HEK293 (cell line): Measurements from ENCODE around the gene C1QTNF1.
A peak's percentile ranks its signal among the peaks of the same experiment; 100 is the strongest.

Experiments
- CTCF ChIA-PET: fragments of 350-600 bp; formaldehyde crosslinking; extraction: SDS; loops from one replicate; lab custom pipeline; 2021; ENCODE audit warnings: antibody characterized with exemption; lab: Yijun Ruan, JAX
- POLR2A ChIA-PET: fragments of 300-600 bp; formaldehyde crosslinking; extraction: SDS; loops from one replicate; lab custom pipeline; 2020; ENCODE audit warnings: antibody characterized with exemption, inconsistent platforms; lab: Yijun Ruan, JAX
- H3K27ac ChIP-seq: fragments of 200-500 bp; sonication (Bioruptor generic); 2 replicates; pipeline ENCODE4 v1.5.1; 2014; ENCODE audit warnings: low read depth, low read length, control low read depth, inconsistent platforms; ENCODE audit errors: extremely low read depth
- H3K36me3 ChIP-seq, 2 experiments: fragments of 200-500 bp in 1 of 2; sonication (Bioruptor generic) in 1 of 2; 1 replicate in 1 of 2; 2 replicates in 1 of 2; pipeline ENCODE4 v1.5.1; 2014 to 2017; ENCODE audit warnings: inconsistent platforms in 2 of 2, low read length in 2 of 2; ENCODE audit not compliant: control insufficient read depth in 2 of 2, insufficient read depth in 1 of 2
- H3K4me1 ChIP-seq: fragments of 200-500 bp; sonication (Bioruptor generic); 2 replicates; pipeline ENCODE4 v1.5.1; 2014; ENCODE audit warnings: mild to moderate bottlenecking, low read length, inconsistent platforms; ENCODE audit not compliant: control insufficient read depth, insufficient read depth
- H3K4me3 ChIP-seq: 2 replicates; pipeline ENCODE4 v1.5.1; 2011; ENCODE audit warnings: low read depth, mild to moderate bottlenecking, control low read depth, low read length, moderate library complexity
- H3K9me3 ChIP-seq: fragments of 200-500 bp; sonication (Bioruptor generic); 2 replicates; pipeline ENCODE4 v1.5.1; 2014; ENCODE audit warnings: low read depth, low read length, inconsistent platforms; ENCODE audit not compliant: control insufficient read depth, insufficient read depth
- EGR2 ChIP-seq: fragments of 450-650 bp; formaldehyde crosslinking; IDR thresholded peaks from 2 replicates; pipeline ENCODE4 v1.5.1; 2016; ENCODE audit warnings: low read depth, missing biosample characterization, missing genetic modification characterization
- GLIS1 ChIP-seq: fragments of 450-650 bp; formaldehyde crosslinking; IDR thresholded peaks from 2 replicates; pipeline ENCODE4 v1.5.1; 2016; ENCODE audit warnings: missing biosample characterization, missing genetic modification characterization
- ZFHX2 ChIP-seq: fragments of 450-650 bp; formaldehyde crosslinking; conservative IDR thresholded peaks from 2 replicates; pipeline ENCODE4 v1.5.1; 2016; ENCODE audit warnings: missing biosample characterization, missing genetic modification characterization
- ZIC2 ChIP-seq: fragments of 450-650 bp; formaldehyde crosslinking; IDR thresholded peaks from 2 replicates; pipeline ENCODE4 v1.5.1; 2016; ENCODE audit warnings: missing biosample characterization, missing genetic modification characterization
- ZNF16 ChIP-seq: fragments of 450-650 bp; formaldehyde crosslinking; IDR thresholded peaks from 2 replicates; pipeline ENCODE4 v1.5.1; 2016; ENCODE audit warnings: low read depth, missing biosample characterization, missing genetic modification characterization
- ZNF174 ChIP-seq: fragments of 450-650 bp; formaldehyde crosslinking; IDR thresholded peaks from 2 replicates; pipeline ENCODE4 v1.5.0; 2017; ENCODE audit warnings: missing biosample characterization, mild to moderate bottlenecking, missing genetic modification characterization
- ZNF248 ChIP-seq: fragments of 450-650 bp; formaldehyde crosslinking; IDR thresholded peaks from 2 replicates; pipeline ENCODE4 v1.5.1; 2017; ENCODE audit warnings: missing biosample characterization, missing genetic modification characterization
- ZNF549 ChIP-seq: fragments of 450-650 bp; IDR thresholded peaks from 2 replicates; pipeline ENCODE4 v1.5.1; 2018; ENCODE audit warnings: missing biosample characterization, missing genetic modification characterization, mild to moderate bottlenecking, inconsistent platforms, moderate library complexity
- ZNF600 ChIP-seq: fragments of 450-650 bp; formaldehyde crosslinking; IDR thresholded peaks from 2 replicates; pipeline ENCODE4 v1.5.1; 2016; ENCODE audit warnings: missing biosample characterization, missing genetic modification characterization
- ZNF623 ChIP-seq: fragments of 450-650 bp; formaldehyde crosslinking; IDR thresholded peaks from 2 replicates; pipeline ENCODE4 v1.5.1; 2016; ENCODE audit warnings: missing biosample characterization, missing genetic modification characterization
- ZNF658 ChIP-seq: fragments of 450-650 bp; formaldehyde crosslinking; IDR thresholded peaks from 2 replicates; pipeline ENCODE4; 2016; ENCODE audit warnings: missing biosample characterization, missing genetic modification characterization
- ZNF664 ChIP-seq: fragments of 450-650 bp; formaldehyde crosslinking; IDR thresholded peaks from 2 replicates; pipeline ENCODE4 v1.5.1; 2016; ENCODE audit warnings: missing biosample characterization, missing genetic modification characterization
- ZNF677 ChIP-seq: fragments of 450-650 bp; IDR thresholded peaks from 2 replicates; pipeline ENCODE4 v1.5.0; 2018; ENCODE audit warnings: missing biosample characterization, mild to moderate bottlenecking, missing genetic modification characterization, moderate library complexity
- ZNF704 ChIP-seq: fragments of 450-650 bp; formaldehyde crosslinking; IDR thresholded peaks from 2 replicates; pipeline ENCODE4 v1.5.1; 2016; ENCODE audit warnings: missing biosample characterization, missing genetic modification characterization
- ZNF830 ChIP-seq: fragments of 450-650 bp; IDR thresholded peaks from 2 replicates; pipeline ENCODE4 v1.5.0; 2018; ENCODE audit warnings: missing biosample characterization, missing genetic modification characterization, low read depth, mild to moderate bottlenecking, moderate library complexity
- TF ChIP-seq, protein P1 (sequence below): fragments of 450-650 bp; formaldehyde crosslinking; IDR thresholded peaks from 2 replicates; pipeline ENCODE4 v1.5.1; 2016; ENCODE audit warnings: missing biosample characterization, missing genetic modification characterization
- TF ChIP-seq, protein P2 (sequence below): fragments of 450-650 bp; formaldehyde crosslinking; IDR thresholded peaks from 2 replicates; pipeline ENCODE4 v1.5.1; 2016; ENCODE audit warnings: missing biosample characterization, missing genetic modification characterization

Gene C1QTNF1

DNA sequence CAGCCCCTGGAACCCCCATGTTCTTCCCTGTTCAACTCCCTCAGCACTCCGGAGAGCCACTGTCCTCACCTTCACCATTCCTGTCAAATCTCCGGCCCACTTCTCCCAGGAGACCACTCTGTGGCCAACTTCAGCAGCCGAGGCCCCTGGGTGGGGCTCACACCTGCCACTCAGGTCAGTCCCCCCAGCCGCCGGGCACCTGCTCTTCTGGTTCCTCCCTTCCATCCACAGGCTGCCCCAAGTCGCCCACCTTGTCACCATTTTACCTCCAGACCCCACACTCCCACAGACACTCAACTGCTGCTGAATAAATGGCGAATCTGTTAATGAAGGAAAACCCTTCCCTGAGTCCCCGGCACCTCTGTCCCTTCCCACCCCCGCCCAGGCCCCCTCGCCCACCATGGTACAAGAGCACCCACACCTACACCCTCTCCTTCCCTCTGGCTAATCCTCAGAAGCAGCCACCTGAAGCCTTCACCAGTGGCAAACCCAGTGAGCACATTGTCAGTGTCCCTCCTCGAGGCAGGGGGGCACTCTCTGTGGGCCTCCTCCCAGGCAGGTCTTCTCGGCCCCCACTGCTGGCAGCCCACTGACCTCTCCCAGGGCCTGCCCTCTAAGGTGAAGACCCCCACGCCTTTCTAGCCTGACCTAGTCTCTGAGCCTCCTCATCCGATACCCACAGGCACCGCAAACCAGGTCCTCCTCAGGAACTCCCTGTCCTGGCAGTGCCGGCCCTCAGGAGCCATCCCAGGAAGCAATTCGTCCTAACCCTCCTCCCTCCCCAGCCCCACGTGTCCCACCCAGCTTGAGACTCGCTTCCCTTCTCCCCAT is 22.6 kb upstream of the C1QTNF1 start:
- H3K4me1 ChIP-seq = peaks cover 7% of the 10 kb centered on the region; the same call in 1 of the 2 replicates
- CTCF ChIA-PET = interaction anchor here (0.7 kb wide), 1 partner anchor 43 kb away, joined by 3 read pairs; no protein-coding TSS in a partner anchor
- POLR2A ChIA-PET = no interaction called here
- H3K36me3 ChIP-seq = peaks cover 0 to 63% of the 10 kb centered on the region in 2 experiments; a peak in 2 of 3 replicates
- no peak overlapping the region for H3K4me3 ChIP-seq
- no peaks in the 10 kb centered on the region for H3K9me3 ChIP-seq
- H3K27ac ChIP-seq = no peak overlapping the region
- TF ChIP-seq ZNF600 = 0 out of 2 replicates have a peak, but pooled peaks have one; percentile 13
- no peak for TF ChIP-seq ZNF658 (tag by site-specific recombination)
- TF ChIP-seq ZNF248 = no peak
- TF ChIP-seq ZFHX2 (tag by site-specific recombination) = peak; percentile 52; the same call in 1 of the 2 replicates
- 0 out of 2 replicates have a peak, but pooled peaks have one; percentile 14 for TF ChIP-seq GLIS1 (tag by site-specific recombination)
- no peak for TF ChIP-seq ZNF174
- TF ChIP-seq ZNF677 (tag by site-specific recombination) = no peak
- peak; percentile 62 for TF ChIP-seq EGR2 (tag by site-specific recombination)
- TF ChIP-seq ZNF623 (tag by site-specific recombination) = no peak
- no peak for TF ChIP-seq ZNF664 (tag by site-specific recombination)
- no peak for TF ChIP-seq ZNF549
- TF ChIP-seq ZNF16 (tag by site-specific recombination) = no peak
- TF ChIP-seq, all 188 proteins: peak for 4

DNA sequence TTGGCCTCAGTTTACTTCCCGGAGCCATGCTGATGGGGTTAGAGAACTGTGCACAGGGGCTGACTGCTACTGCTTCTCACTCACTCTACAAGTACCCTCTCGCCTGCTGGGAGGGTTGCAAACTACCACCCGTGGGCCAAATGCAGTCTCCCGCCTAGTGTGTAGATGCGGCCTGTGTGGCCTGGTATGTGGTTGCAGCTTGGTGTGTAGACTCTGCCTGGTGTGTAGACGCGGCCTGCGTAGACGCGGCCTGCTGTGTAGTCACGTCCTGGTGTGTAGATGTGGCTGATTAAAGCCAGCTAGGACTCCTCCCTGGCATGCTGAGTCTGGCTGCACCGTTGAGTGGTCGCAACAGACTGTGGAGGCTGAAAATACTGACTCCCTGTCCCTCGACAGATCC is 21.7 kb upstream of the C1QTNF1 start:
- Histone ChIP-seq H3K36me3 (peaks cover 0 to 62% of the 10 kb centered on the region in 2 experiments; a peak in 2 of 3 replicates), H3K9me3 (no peaks in the 10 kb centered on the region), H3K4me1 (peaks cover 7% of the 10 kb centered on the region; the same call in 1 of the 2 replicates), H3K4me3 (no peak overlapping the region), H3K27ac (no peak overlapping the region)
- POLR2A ChIA-PET = no interaction called here
- CTCF ChIA-PET = interaction anchor here (0.7 to 2.2 kb wide), 2 partner anchors 9 to 44 kb away, joined by 3 to 13 read pairs; no protein-coding TSS in a partner anchor
- no peak for TF ChIP-seq ZNF704 (tag by site-specific recombination)
- no peak for TF ChIP-seq ZNF830 (tag by site-specific recombination)
- peak; percentile 42; the same call in 1 of the 2 replicates for TF ChIP-seq ZIC2 (tag by site-specific recombination)
- TF ChIP-seq, protein P1, sequence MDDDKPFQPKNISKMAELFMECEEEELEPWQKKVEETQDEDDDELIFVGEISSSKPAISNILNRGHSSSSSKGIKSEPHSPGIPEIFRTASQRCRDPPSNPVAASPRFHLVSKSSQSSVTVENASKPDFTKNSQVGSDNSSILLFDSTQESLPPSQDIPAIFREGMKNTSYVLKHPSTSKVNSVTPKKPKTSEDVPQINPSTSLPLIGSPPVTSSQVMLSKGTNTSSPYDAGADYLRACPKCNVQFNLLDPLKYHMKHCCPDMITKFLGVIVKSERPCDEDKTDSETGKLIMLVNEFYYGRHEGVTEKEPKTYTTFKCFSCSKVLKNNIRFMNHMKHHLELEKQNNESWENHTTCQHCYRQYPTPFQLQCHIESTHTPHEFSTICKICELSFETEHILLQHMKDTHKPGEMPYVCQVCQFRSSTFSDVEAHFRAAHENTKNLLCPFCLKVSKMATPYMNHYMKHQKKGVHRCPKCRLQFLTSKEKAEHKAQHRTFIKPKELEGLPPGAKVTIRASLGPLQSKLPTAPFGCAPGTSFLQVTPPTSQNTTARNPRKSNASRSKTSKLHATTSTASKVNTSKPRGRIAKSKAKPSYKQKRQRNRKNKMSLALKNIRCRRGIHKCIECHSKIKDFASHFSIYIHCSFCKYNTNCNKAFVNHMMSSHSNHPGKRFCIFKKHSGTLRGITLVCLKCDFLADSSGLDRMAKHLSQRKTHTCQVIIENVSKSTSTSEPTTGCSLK = no peak
- no peak for TF ChIP-seq ZNF16 (tag by site-specific recombination)
- TF ChIP-seq, protein P2, sequence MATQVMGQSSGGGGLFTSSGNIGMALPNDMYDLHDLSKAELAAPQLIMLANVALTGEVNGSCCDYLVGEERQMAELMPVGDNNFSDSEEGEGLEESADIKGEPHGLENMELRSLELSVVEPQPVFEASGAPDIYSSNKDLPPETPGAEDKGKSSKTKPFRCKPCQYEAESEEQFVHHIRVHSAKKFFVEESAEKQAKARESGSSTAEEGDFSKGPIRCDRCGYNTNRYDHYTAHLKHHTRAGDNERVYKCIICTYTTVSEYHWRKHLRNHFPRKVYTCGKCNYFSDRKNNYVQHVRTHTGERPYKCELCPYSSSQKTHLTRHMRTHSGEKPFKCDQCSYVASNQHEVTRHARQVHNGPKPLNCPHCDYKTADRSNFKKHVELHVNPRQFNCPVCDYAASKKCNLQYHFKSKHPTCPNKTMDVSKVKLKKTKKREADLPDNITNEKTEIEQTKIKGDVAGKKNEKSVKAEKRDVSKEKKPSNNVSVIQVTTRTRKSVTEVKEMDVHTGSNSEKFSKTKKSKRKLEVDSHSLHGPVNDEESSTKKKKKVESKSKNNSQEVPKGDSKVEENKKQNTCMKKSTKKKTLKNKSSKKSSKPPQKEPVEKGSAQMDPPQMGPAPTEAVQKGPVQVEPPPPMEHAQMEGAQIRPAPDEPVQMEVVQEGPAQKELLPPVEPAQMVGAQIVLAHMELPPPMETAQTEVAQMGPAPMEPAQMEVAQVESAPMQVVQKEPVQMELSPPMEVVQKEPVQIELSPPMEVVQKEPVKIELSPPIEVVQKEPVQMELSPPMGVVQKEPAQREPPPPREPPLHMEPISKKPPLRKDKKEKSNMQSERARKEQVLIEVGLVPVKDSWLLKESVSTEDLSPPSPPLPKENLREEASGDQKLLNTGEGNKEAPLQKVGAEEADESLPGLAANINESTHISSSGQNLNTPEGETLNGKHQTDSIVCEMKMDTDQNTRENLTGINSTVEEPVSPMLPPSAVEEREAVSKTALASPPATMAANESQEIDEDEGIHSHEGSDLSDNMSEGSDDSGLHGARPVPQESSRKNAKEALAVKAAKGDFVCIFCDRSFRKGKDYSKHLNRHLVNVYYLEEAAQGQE (tag by site-specific recombination) = no peak
